GM23338 (cell line): ENCODE measurements around the gene PRM1. TPM values are rescaled to one million over a fixed set of nuclear protein-coding genes. Genes with fewer than 3 reads are reported as not detected.

ENCODE experiments used
- ATAC-seq: fragments of 200-7000 bp; cut with Tn5 transposase; 3 replicates; pipeline ENCODE4 v1.9.1; 2020
- DNase-seq: peaks from one replicate; pipeline ENCODE4 v3.0.0-alpha.2; 2015; ENCODE audit warnings: low spot score
- H2AFZ ChIP-seq: fragments of 200-600 bp; sonication (generic); 2 replicates; pipeline ENCODE4 v1.8.0; 2016; ENCODE audit warnings: antibody characterized with exemption, mild to moderate bottlenecking, moderate library complexity
- H3F3A ChIP-seq: fragments of 200-600 bp; sonication (generic); replicated peaks from 2 replicates; pipeline ENCODE4 v1.8.0; 2017; ENCODE audit warnings: antibody characterized with exemption, mixed run types, low read depth
- H3K27ac ChIP-seq: fragments of 200-600 bp; sonication (generic); 2 replicates; pipeline ENCODE4 v1.6.1; 2016; ENCODE audit warnings: low read depth
- H3K27me3 ChIP-seq: fragments of 200-600 bp; sonication (generic); 2 replicates; pipeline ENCODE4 v1.8.0; 2016; ENCODE audit warnings: mild to moderate bottlenecking, mixed run types, moderate library complexity; ENCODE audit not compliant: insufficient read depth
- H3K36me3 ChIP-seq: fragments of 200-600 bp; sonication (generic); 2 replicates; pipeline ENCODE4 v1.8.0; 2016; ENCODE audit warnings: mild to moderate bottlenecking; ENCODE audit not compliant: insufficient read depth
- H3K4me1 ChIP-seq: fragments of 200-600 bp; sonication (generic); 2 replicates; pipeline ENCODE4 v1.8.0; 2016; ENCODE audit warnings: mild to moderate bottlenecking, moderate library complexity; ENCODE audit not compliant: insufficient read depth
- H3K4me2 ChIP-seq: fragments of 200-600 bp; sonication (generic); 2 replicates; pipeline ENCODE4 v1.7.1; 2017; ENCODE audit warnings: mixed run types
- H3K4me3 ChIP-seq: fragments of 200-600 bp; sonication (generic); 2 replicates; pipeline ENCODE4 v1.6.1; 2016; ENCODE audit warnings: mixed run types
- H3K79me2 ChIP-seq: fragments of 200-600 bp; sonication (generic); replicated peaks from 2 replicates; pipeline ENCODE4 v1.8.0; 2017; ENCODE audit warnings: mild to moderate bottlenecking; ENCODE audit not compliant: insufficient read depth
- H3K9me2 ChIP-seq: fragments of 200-600 bp; sonication (generic); 2 replicates; pipeline ENCODE4 v1.8.0; 2017; ENCODE audit not compliant: insufficient read depth
- H4K20me1 ChIP-seq: fragments of 200-600 bp; sonication (generic); replicated peaks from 2 replicates; pipeline ENCODE4 v1.8.0; 2017; ENCODE audit warnings: mild to moderate bottlenecking; ENCODE audit not compliant: insufficient read depth
- H3K27ac Mint-ChIP-seq: 2 replicates; pipeline ENCODE4 v1.8.0; 2020; ENCODE audit warnings: inconsistent platforms, mild to moderate bottlenecking, moderate library complexity, mixed read lengths
- H3K27me3 Mint-ChIP-seq: 3 replicates; pipeline ENCODE4 v1.8.0; 2022; ENCODE audit warnings: low read depth, mild to moderate bottlenecking, moderate library complexity, mixed read lengths, inconsistent platforms; ENCODE audit not compliant: insufficient read depth, poor library complexity
- H3K36me3 Mint-ChIP-seq: 3 replicates; pipeline ENCODE4 v1.8.0; 2021; ENCODE audit warnings: low read depth, mild to moderate bottlenecking, inconsistent platforms, moderate library complexity, mixed read lengths
- H3K4me1 Mint-ChIP-seq: 3 replicates; pipeline ENCODE4 v1.8.0; 2020; ENCODE audit warnings: mild to moderate bottlenecking, inconsistent platforms, mixed read lengths
- H3K4me3 Mint-ChIP-seq: 3 replicates; pipeline ENCODE4 v1.8.0; 2021; ENCODE audit warnings: moderate library complexity, mild to moderate bottlenecking, inconsistent platforms, mixed read lengths
- H3K9me3 Mint-ChIP-seq: 3 replicates; pipeline ENCODE4 v1.8.0; 2020; ENCODE audit warnings: moderate library complexity, mild to moderate bottlenecking, inconsistent platforms, mixed read lengths
- CREB1 ChIP-seq: fragments of 250-450 bp; sonication (Bioruptor Pico); IDR thresholded peaks from 2 replicates; pipeline ENCODE4 v1.5.0; 2020; ENCODE audit warnings: low read depth, mild to moderate bottlenecking, moderate library complexity
- ETS1 ChIP-seq: IDR thresholded peaks from 2 replicates; pipeline ENCODE4 v1.6.1; 2016; ENCODE audit warnings: antibody characterized with exemption
- EZH2 ChIP-seq: fragments of 200-600 bp; sonication (generic); IDR thresholded peaks from one replicate; pipeline ENCODE4 v1.8.0; 2017; ENCODE audit warnings: antibody characterized with exemption, mild to moderate bottlenecking, low read depth; ENCODE audit not compliant: unreplicated experiment
- EZH2phosphoT487 ChIP-seq: fragments of 200-600 bp; sonication (generic); IDR thresholded peaks from one replicate; pipeline ENCODE4 v1.8.1; 2018; ENCODE audit warnings: antibody characterized with exemption; ENCODE audit not compliant: unreplicated experiment
- JUNB ChIP-seq: IDR thresholded peaks from one replicate; pipeline ENCODE4 v1.6.1; 2016; ENCODE audit warnings: antibody characterized with exemption; ENCODE audit not compliant: unreplicated experiment
- NANOG ChIP-seq: IDR thresholded peaks from 2 replicates; pipeline ENCODE4 v1.6.1; 2016; ENCODE audit warnings: antibody characterized with exemption, borderline replicate concordance
- POLR2AphosphoS5 ChIP-seq: IDR thresholded peaks from 2 replicates; pipeline ENCODE4 v1.6.1; 2016; ENCODE audit warnings: antibody characterized with exemption, low read depth
- REST ChIP-seq: IDR thresholded peaks from one replicate; pipeline ENCODE4 v1.6.1; 2018; ENCODE audit warnings: antibody characterized with exemption; ENCODE audit not compliant: unreplicated experiment
- STAT1 ChIP-seq: IDR thresholded peaks from one replicate; pipeline ENCODE4 v1.6.1; 2016; ENCODE audit warnings: antibody characterized with exemption; ENCODE audit not compliant: unreplicated experiment
- ZNF114 ChIP-seq: fragments of 250-450 bp; sonication (Bioruptor Pico); IDR thresholded peaks from 2 replicates; pipeline ENCODE4 v1.5.0; 2020; ENCODE audit warnings: mild to moderate bottlenecking, moderate library complexity
- ZNF331 ChIP-seq: fragments of 250-450 bp; sonication (Bioruptor Pico); IDR thresholded peaks from 2 replicates; pipeline ENCODE4 v1.5.0; 2020; ENCODE audit warnings: low read depth, mild to moderate bottlenecking, moderate library complexity
- polyA plus RNA-seq: library from polyadenylated mRNA; unstranded; fragments of >200 nt; fragmentation: Nextera tagmentation; extraction: Ambion mirVana; gene quantifications from 2 replicates; pipeline ENCODE4 v1.2.1, GENCODE V29; 2016
- total RNA-seq: library from RNA; depleted of rRNA; stranded (reverse); fragments of >200 nt; shearing (Covaris generic); gene quantifications from 2 replicates; pipeline ENCODE4 v1.2.3, GENCODE V29; 2014
- TF ChIP-seq, protein P1 (sequence below): fragments of 250-450 bp; sonication (Bioruptor Pico); IDR thresholded peaks from 2 replicates; pipeline ENCODE4 v1.5.0; 2020; ENCODE audit warnings: mild to moderate bottlenecking, moderate library complexity
- TF ChIP-seq, protein P2 (sequence below), 2 experiments: fragments of 200-600 bp in 1 of 2; sonication (generic) in 1 of 2; conservative IDR thresholded peaks; 2 replicates each; pipeline versions ENCODE4 v1.5.1 to v1.6.1; 2016 to 2017; ENCODE audit warnings: antibody characterized with exemption in 2 of 2, low read depth in 2 of 2, mild to moderate bottlenecking in 2 of 2, moderate library complexity in 1 of 2

The PRM1 gene
- total and polyA plus RNA-seq, 2 experiments from 2014 or later: 1.2 TPM; not detected in 1

GRCh38 chr16:11277607-11278337, 3.4 kb downstream of the PRM1 start:
- Mint-ChIP-seq H3K4me3 (no peak overlapping the region), H3K9me3 (peaks cover 3% of the 10 kb centered on the region; the same call in 1 of the 3 replicates), H3K36me3 (no peaks in the 10 kb centered on the region; the same call in 2 of the 3 replicates), H3K4me1 (peaks cover 12% of the 10 kb centered on the region), H3K27me3 (peaks cover 11% of the 10 kb centered on the region), H3K27ac (no peak overlapping the region)
- no peaks in the 10 kb centered on the region for H3K36me3 ChIP-seq
- 0 out of 2 replicates have a peak, but pooled peaks cover 1% of the 10 kb centered on the region for H3F3A ChIP-seq
- H3K9me2 ChIP-seq: no peaks in the 10 kb centered on the region
- no peak overlapping the region for H3K27ac ChIP-seq
- H3K4me3 ChIP-seq: no peak overlapping the region
- no peaks in the 10 kb centered on the region for H3K27me3 ChIP-seq
- no peaks in the 10 kb centered on the region for H3K79me2 ChIP-seq
- no peak overlapping the region for H3K4me2 ChIP-seq
- DNase-seq: no peak
- no peak for ATAC-seq
- 0 out of 2 replicates have a peak overlapping the region, but pooled peaks have one; percentile 10 for H2AFZ ChIP-seq
- H3K4me1 ChIP-seq: no peaks in the 10 kb centered on the region; the same call in 1 of the 2 replicates
- no peak for TF ChIP-seq STAT1
- TF ChIP-seq REST: no peak
- no peak for TF ChIP-seq NANOG
- no peak for TF ChIP-seq CREB1 (CRISPR knock-in tag)
- TF ChIP-seq, protein P1, sequence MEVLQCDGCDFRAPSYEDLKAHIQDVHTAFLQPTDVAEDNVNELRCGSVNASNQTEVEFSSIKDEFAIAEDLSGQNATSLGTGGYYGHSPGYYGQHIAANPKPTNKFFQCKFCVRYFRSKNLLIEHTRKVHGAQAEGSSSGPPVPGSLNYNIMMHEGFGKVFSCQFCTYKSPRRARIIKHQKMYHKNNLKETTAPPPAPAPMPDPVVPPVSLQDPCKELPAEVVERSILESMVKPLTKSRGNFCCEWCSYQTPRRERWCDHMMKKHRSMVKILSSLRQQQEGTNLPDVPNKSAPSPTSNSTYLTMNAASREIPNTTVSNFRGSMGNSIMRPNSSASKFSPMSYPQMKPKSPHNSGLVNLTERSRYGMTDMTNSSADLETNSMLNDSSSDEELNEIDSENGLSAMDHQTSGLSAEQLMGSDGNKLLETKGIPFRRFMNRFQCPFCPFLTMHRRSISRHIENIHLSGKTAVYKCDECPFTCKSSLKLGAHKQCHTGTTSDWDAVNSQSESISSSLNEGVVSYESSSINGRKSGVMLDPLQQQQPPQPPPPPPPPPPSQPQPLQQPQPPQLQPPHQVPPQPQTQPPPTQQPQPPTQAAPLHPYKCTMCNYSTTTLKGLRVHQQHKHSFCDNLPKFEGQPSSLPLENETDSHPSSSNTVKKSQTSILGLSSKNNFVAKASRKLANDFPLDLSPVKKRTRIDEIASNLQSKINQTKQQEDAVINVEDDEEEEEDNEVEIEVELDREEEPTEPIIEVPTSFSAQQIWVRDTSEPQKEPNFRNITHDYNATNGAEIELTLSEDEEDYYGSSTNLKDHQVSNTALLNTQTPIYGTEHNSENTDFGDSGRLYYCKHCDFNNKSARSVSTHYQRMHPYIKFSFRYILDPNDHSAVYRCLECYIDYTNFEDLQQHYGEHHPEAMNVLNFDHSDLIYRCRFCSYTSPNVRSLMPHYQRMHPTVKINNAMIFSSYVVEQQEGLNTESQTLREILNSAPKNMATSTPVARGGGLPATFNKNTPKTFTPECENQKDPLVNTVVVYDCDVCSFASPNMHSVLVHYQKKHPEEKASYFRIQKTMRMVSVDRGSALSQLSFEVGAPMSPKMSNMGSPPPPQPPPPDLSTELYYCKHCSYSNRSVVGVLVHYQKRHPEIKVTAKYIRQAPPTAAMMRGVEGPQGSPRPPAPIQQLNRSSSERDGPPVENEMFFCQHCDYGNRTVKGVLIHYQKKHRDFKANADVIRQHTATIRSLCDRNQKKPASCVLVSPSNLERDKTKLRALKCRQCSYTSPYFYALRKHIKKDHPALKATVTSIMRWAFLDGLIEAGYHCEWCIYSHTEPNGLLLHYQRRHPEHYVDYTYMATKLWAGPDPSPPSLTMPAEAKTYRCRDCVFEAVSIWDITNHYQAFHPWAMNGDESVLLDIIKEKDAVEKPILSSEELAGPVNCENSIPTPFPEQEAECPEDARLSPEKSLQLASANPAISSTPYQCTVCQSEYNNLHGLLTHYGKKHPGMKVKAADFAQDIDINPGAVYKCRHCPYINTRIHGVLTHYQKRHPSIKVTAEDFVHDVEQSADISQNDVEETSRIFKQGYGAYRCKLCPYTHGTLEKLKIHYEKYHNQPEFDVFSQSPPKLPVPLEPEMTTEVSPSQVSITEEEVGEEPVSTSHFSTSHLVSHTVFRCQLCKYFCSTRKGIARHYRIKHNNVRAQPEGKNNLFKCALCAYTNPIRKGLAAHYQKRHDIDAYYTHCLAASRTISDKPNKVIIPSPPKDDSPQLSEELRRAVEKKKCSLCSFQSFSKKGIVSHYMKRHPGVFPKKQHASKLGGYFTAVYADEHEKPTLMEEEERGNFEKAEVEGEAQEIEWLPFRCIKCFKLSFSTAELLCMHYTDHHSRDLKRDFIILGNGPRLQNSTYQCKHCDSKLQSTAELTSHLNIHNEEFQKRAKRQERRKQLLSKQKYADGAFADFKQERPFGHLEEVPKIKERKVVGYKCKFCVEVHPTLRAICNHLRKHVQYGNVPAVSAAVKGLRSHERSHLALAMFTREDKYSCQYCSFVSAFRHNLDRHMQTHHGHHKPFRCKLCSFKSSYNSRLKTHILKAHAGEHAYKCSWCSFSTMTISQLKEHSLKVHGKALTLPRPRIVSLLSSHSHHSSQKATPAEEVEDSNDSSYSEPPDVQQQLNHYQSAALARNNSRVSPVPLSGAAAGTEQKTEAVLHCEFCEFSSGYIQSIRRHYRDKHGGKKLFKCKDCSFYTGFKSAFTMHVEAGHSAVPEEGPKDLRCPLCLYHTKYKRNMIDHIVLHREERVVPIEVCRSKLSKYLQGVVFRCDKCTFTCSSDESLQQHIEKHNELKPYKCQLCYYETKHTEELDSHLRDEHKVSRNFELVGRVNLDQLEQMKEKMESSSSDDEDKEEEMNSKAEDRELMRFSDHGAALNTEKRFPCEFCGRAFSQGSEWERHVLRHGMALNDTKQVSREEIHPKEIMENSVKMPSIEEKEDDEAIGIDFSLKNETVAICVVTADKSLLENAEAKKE: no peak
- TF ChIP-seq, protein P2, sequence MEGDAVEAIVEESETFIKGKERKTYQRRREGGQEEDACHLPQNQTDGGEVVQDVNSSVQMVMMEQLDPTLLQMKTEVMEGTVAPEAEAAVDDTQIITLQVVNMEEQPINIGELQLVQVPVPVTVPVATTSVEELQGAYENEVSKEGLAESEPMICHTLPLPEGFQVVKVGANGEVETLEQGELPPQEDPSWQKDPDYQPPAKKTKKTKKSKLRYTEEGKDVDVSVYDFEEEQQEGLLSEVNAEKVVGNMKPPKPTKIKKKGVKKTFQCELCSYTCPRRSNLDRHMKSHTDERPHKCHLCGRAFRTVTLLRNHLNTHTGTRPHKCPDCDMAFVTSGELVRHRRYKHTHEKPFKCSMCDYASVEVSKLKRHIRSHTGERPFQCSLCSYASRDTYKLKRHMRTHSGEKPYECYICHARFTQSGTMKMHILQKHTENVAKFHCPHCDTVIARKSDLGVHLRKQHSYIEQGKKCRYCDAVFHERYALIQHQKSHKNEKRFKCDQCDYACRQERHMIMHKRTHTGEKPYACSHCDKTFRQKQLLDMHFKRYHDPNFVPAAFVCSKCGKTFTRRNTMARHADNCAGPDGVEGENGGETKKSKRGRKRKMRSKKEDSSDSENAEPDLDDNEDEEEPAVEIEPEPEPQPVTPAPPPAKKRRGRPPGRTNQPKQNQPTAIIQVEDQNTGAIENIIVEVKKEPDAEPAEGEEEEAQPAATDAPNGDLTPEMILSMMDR (conservative IDR thresholded peaks at IDR 0.05; ENCODE audit: low read depth in 2 of 2): no peak
- TF ChIP-seq ETS1: no peak
- TF ChIP-seq ZNF331: no peak
- TF ChIP-seq JUNB: no peak
- TF ChIP-seq EZH2: no peak
- TF ChIP-seq ZNF114 (CRISPR knock-in tag): no peak
- TF ChIP-seq EZH2phosphoT487: no peak
- no peak for TF ChIP-seq POLR2AphosphoS5
- no peaks in the 10 kb centered on the region for H4K20me1 ChIP-seq
